B cell (primary cell): ENCODE results near the gene DOCK4. TPM values are rescaled to one million over a fixed set of nuclear protein-coding genes. Genes with fewer than 3 reads are reported as not detected.

ENCODE experiments used
- ATAC-seq: fragments of 200-7000 bp; cut with Tn5 transposase; one replicate; pipeline ENCODE4 v1.10.0; 2021; ENCODE audit warnings: low read depth, mild to moderate bottlenecking, moderate number of reproducible peaks, moderate library complexity
- CTCF ChIA-PET: fragments of 350-600 bp; sonication (Branson Sonifier 250); formaldehyde crosslinking; loops from one replicate; lab custom pipeline; 2021; ENCODE audit warnings: antibody characterized with exemption, inconsistent platforms; lab: Charles Lee
- POLR2A ChIA-PET: fragments of 350-600 bp; sonication (Branson Sonifier 250); formaldehyde crosslinking; loops from one replicate; lab custom pipeline; 2021; ENCODE audit warnings: antibody characterized with exemption; lab: Charles Lee
- DNase-seq: peaks from one replicate; pipeline ENCODE4 v3.0.0; 2013
- H2AFZ ChIP-seq: 2 replicates; pipeline ENCODE4 v1.6.1; 2012; ENCODE audit warnings: mild to moderate bottlenecking, low read depth, low read length; ENCODE audit not compliant: insufficient read depth, poor library complexity, severe bottlenecking
- H3K27ac ChIP-seq, 2 donors: 1 replicate in 1 of 2; 2 replicates in 1 of 2; pipeline ENCODE4 v1.5.1; 2012 to 2013; ENCODE audit warnings: low read length in 2 of 2, mild to moderate bottlenecking in 2 of 2, moderate library complexity in 1 of 2
- H3K27me3 ChIP-seq, 4 experiments: fragments of 200-600 bp in 1 of 4; sonication (generic) in 1 of 4; replicated peaks in 1 of 4; 1 replicate in 2 of 4; 2 replicates in 2 of 4; pipeline versions ENCODE4 v1.6.1 to v1.7.0; 2013 to 2016; ENCODE audit warnings: low read length in 3 of 4, mild to moderate bottlenecking in 2 of 4, mixed read lengths in 1 of 4, moderate library complexity in 1 of 4; ENCODE audit not compliant: insufficient read depth in 4 of 4, control insufficient read depth in 3 of 4; ENCODE audit errors: control extremely low read depth in 1 of 4
- H3K36me3 ChIP-seq, 2 experiments: replicated peaks in 1 of 2; 1 replicate in 1 of 2; 2 replicates in 1 of 2; pipeline versions ENCODE4 v1.6.1 to v1.7.1; 2013; ENCODE audit warnings: low read length in 1 of 2; ENCODE audit not compliant: insufficient read depth in 2 of 2, control insufficient read depth in 1 of 2; ENCODE audit errors: control extremely low read depth in 1 of 2, extremely low read depth in 1 of 2
- H3K4me1 ChIP-seq, 2 donors: fragments of 200-600 bp in 1 of 2; sonication (generic) in 1 of 2; 1 replicate in 1 of 2; 2 replicates in 1 of 2; pipeline versions ENCODE4 v1.5.1 to v1.6.1; 2013 to 2017; ENCODE audit warnings: low read length in 2 of 2; ENCODE audit not compliant: control insufficient read depth in 2 of 2, insufficient read depth in 2 of 2
- H3K4me2 ChIP-seq: replicated peaks from 2 replicates; pipeline ENCODE3; 2012; ENCODE audit warnings: mild to moderate bottlenecking, low read depth, low read length; ENCODE audit not compliant: poor library complexity, severe bottlenecking
- H3K4me3 ChIP-seq, 5 experiments: fragments of 200-600 bp in 1 of 5; sonication (generic) in 1 of 5; 1 replicate in 3 of 5; 2 replicates in 2 of 5; pipeline versions ENCODE4 v1.5.1 to v1.7.0; 2011 to 2016; ENCODE audit warnings: low read length in 4 of 5, mild to moderate bottlenecking in 4 of 5, low read depth in 2 of 5, control low read depth in 1 of 5, moderate library complexity in 1 of 5; ENCODE audit not compliant: insufficient read depth in 1 of 5; ENCODE audit errors: control extremely low read depth in 1 of 5, extremely low read depth in 1 of 5
- H3K79me2 ChIP-seq: fragments of 200-600 bp; sonication (generic); one replicate; pipeline ENCODE4 v1.6.0; 2016; ENCODE audit warnings: low read length; ENCODE audit not compliant: control insufficient read depth, insufficient read depth
- H3K9ac ChIP-seq: fragments of 200-600 bp; sonication (generic); 2 replicates; pipeline ENCODE4 v1.6.1; 2017; ENCODE audit warnings: mild to moderate bottlenecking, low read length, moderate library complexity
- H3K9me3 ChIP-seq, 3 donors: one replicate each; pipeline versions ENCODE4 v1.6.1 to v1.7.1; 2013; ENCODE audit warnings: low read length in 2 of 3; ENCODE audit not compliant: control insufficient read depth in 2 of 3, insufficient read depth in 1 of 3; ENCODE audit errors: control extremely low read depth in 1 of 3
- H4K20me1 ChIP-seq: 2 replicates; pipeline ENCODE4 v1.6.0; 2012; ENCODE audit warnings: mild to moderate bottlenecking, low read length; ENCODE audit not compliant: insufficient read depth, control insufficient read depth, poor library complexity, severe bottlenecking
- H3K27ac Mint-ChIP-seq: one replicate; pipeline ENCODE4 v1.8.0; 2021; ENCODE audit warnings: mixed read lengths
- H3K27me3 Mint-ChIP-seq: one replicate; pipeline ENCODE4 v1.8.0; 2021; ENCODE audit warnings: mixed read lengths
- H3K4me1 Mint-ChIP-seq: one replicate; pipeline ENCODE4 v1.8.0; 2021; ENCODE audit warnings: mixed read lengths
- H3K4me3 Mint-ChIP-seq: one replicate; pipeline ENCODE4 v1.8.0; 2021; ENCODE audit warnings: mixed read lengths
- H3K9me3 Mint-ChIP-seq: one replicate; pipeline ENCODE4 v1.8.0; 2022; ENCODE audit warnings: mixed read lengths; ENCODE audit not compliant: insufficient read depth
- CTCF ChIP-seq: fragments of 200-600 bp; IDR thresholded peaks from one replicate; pipeline ENCODE4 v1.8.0; 2022; ENCODE audit warnings: antibody characterized with exemption, mild to moderate bottlenecking
- EZH2 ChIP-seq: IDR thresholded peaks from 2 replicates; pipeline ENCODE4 v1.6.1; 2012; ENCODE audit warnings: borderline replicate concordance, low read depth, mild to moderate bottlenecking, moderate library complexity, low read length; ENCODE audit not compliant: insufficient read depth, poor library complexity, severe bottlenecking
- WGBS: methylation state at CpG from one replicate; pipeline ENCODE4 v1.1.5; 2013; ENCODE audit warnings: missing lambda C conversion rate; ENCODE audit not compliant: insufficient coverage; 5-methylcytosine and 5-hydroxymethylcytosine counted together
- intact Hi-C: fragments of 100-400 bp; cut with micrococcal nuclease; formaldehyde crosslinking; loops from one replicate; pipeline ENCODE4 v1.10.0; 2022
- polyA plus RNA-seq: library from polyadenylated mRNA; depleted of rRNA; stranded (reverse); fragments of >200 nt; gene quantifications from 2 replicates; pipeline ENCODE4 v1.2.3, GENCODE V29; 2012
- total RNA-seq, 2 donors: library from RNA; stranded (reverse); fragments of 120-200 nt in 1 of 2; gene quantifications; 1 replicate in 1 of 2; 2 replicates in 1 of 2; pipeline versions ENCODE4 v1.2.3 to v1.2.4, GENCODE V29; 2013 to 2022

The DOCK4 gene
- total and polyA plus RNA-seq, 2 donors (not counting 1 experiment from before 2014, with no cell fraction given), result 0.03 to 4.1 TPM

GRCh38 chr7:111815354-111815753 is 390.8 kb downstream of the DOCK4 start:
- peaks cover 0 to 3% (median 0%) of the 10 kb centered on the region in 4 experiments for H3K27me3 ChIP-seq
- H3K9me3 ChIP-seq, result no peaks in the 10 kb centered on the region
- H3K9ac ChIP-seq, result no peak overlapping the region
- Mint-ChIP-seq H3K4me1 (peaks cover 1% of the 10 kb centered on the region), H3K9me3 (no peaks in the 10 kb centered on the region), H3K4me3 (no peak overlapping the region), H3K27ac (no peak overlapping the region), H3K27me3 (no peaks in the 10 kb centered on the region)
- no CpG with 5 or more reads among the region's 1 CpG for WGBS
- no peak overlapping the region for H3K4me2 ChIP-seq
- no peaks in the 10 kb centered on the region for H3K36me3 ChIP-seq
- no peak overlapping the region for H3K27ac ChIP-seq
- H2AFZ ChIP-seq, result no peak overlapping the region
- DNase-seq, result no peak
- H3K79me2 ChIP-seq, result no peaks in the 10 kb centered on the region
- ATAC-seq, result no peak
- intact Hi-C loops, result no loop called here
- TF ChIP-seq EZH2 (no peak), CTCF (no peak)
- no peaks in the 10 kb centered on the region for H3K4me1 ChIP-seq
- ChIA-PET POLR2A (no interaction called here), CTCF (no interaction called here)
- H3K4me3 ChIP-seq, result no peak overlapping the region
- no peaks in the 10 kb centered on the region for H4K20me1 ChIP-seq

- WGBS, result no CpG with 5 or more reads among the region's 4 CpGs
- CTCF ChIA-PET, result no interaction called here
- ATAC-seq (no peak), DNase-seq (no peak)
- no peaks in the 10 kb centered on the region for H3K79me2 ChIP-seq
- H2AFZ ChIP-seq, result no peak overlapping the region
- Mint-ChIP-seq H3K27me3 (no peaks in the 10 kb centered on the region), H3K4me1 (peaks cover 1% of the 10 kb centered on the region), H3K27ac (no peak overlapping the region), H3K9me3 (no peaks in the 10 kb centered on the region), H3K4me3 (no peak overlapping the region)
- no peaks in the 10 kb centered on the region for H3K9me3 ChIP-seq
- POLR2A ChIA-PET, result no interaction called here
- H3K4me2 ChIP-seq, result no peak overlapping the region
- H3K4me1 ChIP-seq, result no peaks in the 10 kb centered on the region
- TF ChIP-seq CTCF (no peak), EZH2 (no peak)
- H3K27ac ChIP-seq, result no peak overlapping the region
- H3K4me3 ChIP-seq, result no peak overlapping the region
- no peaks in the 10 kb centered on the region for H3K36me3 ChIP-seq
- no peak overlapping the region for H3K9ac ChIP-seq
- H3K27me3 ChIP-seq, result peaks cover 0 to 2% (median 0%) of the 10 kb centered on the region in 4 experiments
- H4K20me1 ChIP-seq, result no peaks in the 10 kb centered on the region
- intact Hi-C loops, result no loop called here
These were observed 392.9 kb downstream of the DOCK4 start for GRCh38 chr7:111813306-111813705.
